Epithelial cell of proximal tubule (primary cell): ENCODE results near the gene ADAM12. TPM values are rescaled to one million over a fixed set of nuclear protein-coding genes. Genes with fewer than 3 reads are reported as not detected.

Experiments
- DNase-seq: peaks from one replicate; pipeline ENCODE4 v3.0.0-alpha.2; 2011; ENCODE audit warnings: low read depth
- H3K4me3 ChIP-seq: 2 replicates; pipeline ENCODE4 v1.5.1; 2011; ENCODE audit warnings: low read depth, mild to moderate bottlenecking, low read length
- total RNA-seq: library from RNA; depleted of rRNA; stranded (reverse); fragments of >200 nt; gene quantifications from 2 replicates; pipeline ENCODE4 v1.2.3, GENCODE V29; 2015
- TF ChIP-seq, protein P1 (sequence below): conservative IDR thresholded peaks from 2 replicates; pipeline ENCODE4 v1.5.1; 2012; ENCODE audit warnings: low read depth, mild to moderate bottlenecking, low read length

The ADAM12 gene
- total RNA-seq, 1 donor from 2014 or later, result 3.2 TPM

- no peak for DNase-seq
- TF ChIP-seq, protein P1, sequence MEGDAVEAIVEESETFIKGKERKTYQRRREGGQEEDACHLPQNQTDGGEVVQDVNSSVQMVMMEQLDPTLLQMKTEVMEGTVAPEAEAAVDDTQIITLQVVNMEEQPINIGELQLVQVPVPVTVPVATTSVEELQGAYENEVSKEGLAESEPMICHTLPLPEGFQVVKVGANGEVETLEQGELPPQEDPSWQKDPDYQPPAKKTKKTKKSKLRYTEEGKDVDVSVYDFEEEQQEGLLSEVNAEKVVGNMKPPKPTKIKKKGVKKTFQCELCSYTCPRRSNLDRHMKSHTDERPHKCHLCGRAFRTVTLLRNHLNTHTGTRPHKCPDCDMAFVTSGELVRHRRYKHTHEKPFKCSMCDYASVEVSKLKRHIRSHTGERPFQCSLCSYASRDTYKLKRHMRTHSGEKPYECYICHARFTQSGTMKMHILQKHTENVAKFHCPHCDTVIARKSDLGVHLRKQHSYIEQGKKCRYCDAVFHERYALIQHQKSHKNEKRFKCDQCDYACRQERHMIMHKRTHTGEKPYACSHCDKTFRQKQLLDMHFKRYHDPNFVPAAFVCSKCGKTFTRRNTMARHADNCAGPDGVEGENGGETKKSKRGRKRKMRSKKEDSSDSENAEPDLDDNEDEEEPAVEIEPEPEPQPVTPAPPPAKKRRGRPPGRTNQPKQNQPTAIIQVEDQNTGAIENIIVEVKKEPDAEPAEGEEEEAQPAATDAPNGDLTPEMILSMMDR, result no peak
- H3K4me3 ChIP-seq, result no peak overlapping the region
These were observed 256.9 kb downstream of the ADAM12 start for GRCh38 chr10:126131341-126131740.

- DNase-seq, result no peak
- no peak overlapping the region for H3K4me3 ChIP-seq
- TF ChIP-seq, protein P1, result no peak
These were observed 258.0 kb downstream of the ADAM12 start for GRCh38 chr10:126130271-126130710.

- no peak overlapping the region for H3K4me3 ChIP-seq
- TF ChIP-seq, protein P1, result no peak
- DNase-seq, result no peak
These were observed 259.3 kb downstream of the ADAM12 start for GRCh38 chr10:126129026-126129425.

GRCh38 chr10:126128581-126128980, 259.7 kb downstream of the ADAM12 start:
- H3K4me3 ChIP-seq, result no peak overlapping the region
- no peak for DNase-seq

GRCh38 chr10:126127481-126128029, 260.7 kb downstream of the ADAM12 start:
- H3K4me3 ChIP-seq, result no peak overlapping the region
- TF ChIP-seq, protein P1, result no peak
- DNase-seq, result no peak

More at GRCh38 chr10:126128581-126128980, 259.7 kb downstream of the ADAM12 start:
- TF ChIP-seq, protein P1, result no peak

GRCh38 chr10:126126866-126127265, 261.4 kb downstream of the ADAM12 start:
- H3K4me3 ChIP-seq, result no peak overlapping the region
- TF ChIP-seq, protein P1, result no peak
- DNase-seq, result no peak

GRCh38 chr10:126126023-126126422, 262.3 kb downstream of the ADAM12 start:
- no peak overlapping the region for H3K4me3 ChIP-seq
- DNase-seq, result no peak
- TF ChIP-seq, protein P1, result no peak
